ENCODE data around the gene WDR55. TPM values are rescaled to one million over a fixed set of nuclear protein-coding genes. Genes with fewer than 3 reads are reported as not detected.

WDR55 gene
- total and polyA plus RNA-seq, 2 of the 8 experiments (the other 6 are each of a cell fraction or from before 2014, with no cell fraction given), result 15.3 to 22.7 TPM

DNA sequence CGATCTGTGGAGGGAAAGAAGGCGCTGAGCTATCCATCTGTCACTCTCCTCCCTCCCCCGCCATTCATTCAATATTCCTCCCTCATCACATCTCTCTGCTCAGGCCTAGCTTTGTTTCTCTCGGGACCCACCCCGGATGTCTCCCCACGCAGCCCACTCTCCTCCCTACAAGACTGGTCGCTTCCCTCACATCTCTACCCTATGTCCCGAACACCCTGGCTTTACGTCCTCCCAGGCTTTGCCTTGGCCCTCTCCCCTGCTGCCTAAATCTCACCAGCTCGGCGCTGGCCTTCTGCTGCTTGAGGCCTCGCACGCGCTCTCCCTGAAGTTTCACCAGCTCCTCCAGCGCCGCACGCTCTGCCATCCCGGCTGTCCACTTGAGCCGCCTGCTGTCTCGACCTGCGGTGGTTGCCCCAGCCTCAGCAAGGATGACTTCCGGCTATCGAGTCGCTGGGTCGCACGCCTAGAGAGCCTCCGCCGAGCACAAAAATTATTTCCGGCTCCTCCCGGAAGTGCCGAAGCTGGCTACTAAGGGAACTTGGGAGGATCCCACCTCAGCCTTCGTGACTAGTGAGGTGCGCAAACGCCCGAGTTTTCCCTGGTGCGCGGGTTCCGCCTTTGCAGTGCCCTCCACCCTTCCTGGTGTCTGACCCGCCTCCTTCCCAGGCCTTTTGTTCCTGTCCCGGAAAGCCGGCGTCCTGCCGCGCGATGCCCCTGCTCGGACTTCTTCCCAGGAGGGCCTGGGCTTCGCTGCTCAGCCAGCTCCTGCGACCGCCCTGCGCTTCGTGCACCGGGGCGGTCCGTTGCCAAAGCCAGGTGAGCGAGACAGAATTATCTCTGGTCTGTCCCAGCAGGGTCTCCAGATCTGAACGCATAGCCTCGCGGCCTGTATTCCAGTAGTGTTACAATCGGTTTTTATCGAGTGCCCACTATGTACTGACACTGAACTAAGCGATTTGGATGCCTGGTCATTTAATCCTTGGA lies 26.5 kb downstream of the WDR55 start, which contains the start of the genes HARS1 and HARS2 (continued):
- TF ChIP-seq, protein P1, sequence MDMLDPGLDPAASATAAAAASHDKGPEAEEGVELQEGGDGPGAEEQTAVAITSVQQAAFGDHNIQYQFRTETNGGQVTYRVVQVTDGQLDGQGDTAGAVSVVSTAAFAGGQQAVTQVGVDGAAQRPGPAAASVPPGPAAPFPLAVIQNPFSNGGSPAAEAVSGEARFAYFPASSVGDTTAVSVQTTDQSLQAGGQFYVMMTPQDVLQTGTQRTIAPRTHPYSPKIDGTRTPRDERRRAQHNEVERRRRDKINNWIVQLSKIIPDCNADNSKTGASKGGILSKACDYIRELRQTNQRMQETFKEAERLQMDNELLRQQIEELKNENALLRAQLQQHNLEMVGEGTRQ (IDR thresholded peaks at IDR 0.05; ENCODE audit: low read length), result no peak
- TF ChIP-seq, protein P2, sequence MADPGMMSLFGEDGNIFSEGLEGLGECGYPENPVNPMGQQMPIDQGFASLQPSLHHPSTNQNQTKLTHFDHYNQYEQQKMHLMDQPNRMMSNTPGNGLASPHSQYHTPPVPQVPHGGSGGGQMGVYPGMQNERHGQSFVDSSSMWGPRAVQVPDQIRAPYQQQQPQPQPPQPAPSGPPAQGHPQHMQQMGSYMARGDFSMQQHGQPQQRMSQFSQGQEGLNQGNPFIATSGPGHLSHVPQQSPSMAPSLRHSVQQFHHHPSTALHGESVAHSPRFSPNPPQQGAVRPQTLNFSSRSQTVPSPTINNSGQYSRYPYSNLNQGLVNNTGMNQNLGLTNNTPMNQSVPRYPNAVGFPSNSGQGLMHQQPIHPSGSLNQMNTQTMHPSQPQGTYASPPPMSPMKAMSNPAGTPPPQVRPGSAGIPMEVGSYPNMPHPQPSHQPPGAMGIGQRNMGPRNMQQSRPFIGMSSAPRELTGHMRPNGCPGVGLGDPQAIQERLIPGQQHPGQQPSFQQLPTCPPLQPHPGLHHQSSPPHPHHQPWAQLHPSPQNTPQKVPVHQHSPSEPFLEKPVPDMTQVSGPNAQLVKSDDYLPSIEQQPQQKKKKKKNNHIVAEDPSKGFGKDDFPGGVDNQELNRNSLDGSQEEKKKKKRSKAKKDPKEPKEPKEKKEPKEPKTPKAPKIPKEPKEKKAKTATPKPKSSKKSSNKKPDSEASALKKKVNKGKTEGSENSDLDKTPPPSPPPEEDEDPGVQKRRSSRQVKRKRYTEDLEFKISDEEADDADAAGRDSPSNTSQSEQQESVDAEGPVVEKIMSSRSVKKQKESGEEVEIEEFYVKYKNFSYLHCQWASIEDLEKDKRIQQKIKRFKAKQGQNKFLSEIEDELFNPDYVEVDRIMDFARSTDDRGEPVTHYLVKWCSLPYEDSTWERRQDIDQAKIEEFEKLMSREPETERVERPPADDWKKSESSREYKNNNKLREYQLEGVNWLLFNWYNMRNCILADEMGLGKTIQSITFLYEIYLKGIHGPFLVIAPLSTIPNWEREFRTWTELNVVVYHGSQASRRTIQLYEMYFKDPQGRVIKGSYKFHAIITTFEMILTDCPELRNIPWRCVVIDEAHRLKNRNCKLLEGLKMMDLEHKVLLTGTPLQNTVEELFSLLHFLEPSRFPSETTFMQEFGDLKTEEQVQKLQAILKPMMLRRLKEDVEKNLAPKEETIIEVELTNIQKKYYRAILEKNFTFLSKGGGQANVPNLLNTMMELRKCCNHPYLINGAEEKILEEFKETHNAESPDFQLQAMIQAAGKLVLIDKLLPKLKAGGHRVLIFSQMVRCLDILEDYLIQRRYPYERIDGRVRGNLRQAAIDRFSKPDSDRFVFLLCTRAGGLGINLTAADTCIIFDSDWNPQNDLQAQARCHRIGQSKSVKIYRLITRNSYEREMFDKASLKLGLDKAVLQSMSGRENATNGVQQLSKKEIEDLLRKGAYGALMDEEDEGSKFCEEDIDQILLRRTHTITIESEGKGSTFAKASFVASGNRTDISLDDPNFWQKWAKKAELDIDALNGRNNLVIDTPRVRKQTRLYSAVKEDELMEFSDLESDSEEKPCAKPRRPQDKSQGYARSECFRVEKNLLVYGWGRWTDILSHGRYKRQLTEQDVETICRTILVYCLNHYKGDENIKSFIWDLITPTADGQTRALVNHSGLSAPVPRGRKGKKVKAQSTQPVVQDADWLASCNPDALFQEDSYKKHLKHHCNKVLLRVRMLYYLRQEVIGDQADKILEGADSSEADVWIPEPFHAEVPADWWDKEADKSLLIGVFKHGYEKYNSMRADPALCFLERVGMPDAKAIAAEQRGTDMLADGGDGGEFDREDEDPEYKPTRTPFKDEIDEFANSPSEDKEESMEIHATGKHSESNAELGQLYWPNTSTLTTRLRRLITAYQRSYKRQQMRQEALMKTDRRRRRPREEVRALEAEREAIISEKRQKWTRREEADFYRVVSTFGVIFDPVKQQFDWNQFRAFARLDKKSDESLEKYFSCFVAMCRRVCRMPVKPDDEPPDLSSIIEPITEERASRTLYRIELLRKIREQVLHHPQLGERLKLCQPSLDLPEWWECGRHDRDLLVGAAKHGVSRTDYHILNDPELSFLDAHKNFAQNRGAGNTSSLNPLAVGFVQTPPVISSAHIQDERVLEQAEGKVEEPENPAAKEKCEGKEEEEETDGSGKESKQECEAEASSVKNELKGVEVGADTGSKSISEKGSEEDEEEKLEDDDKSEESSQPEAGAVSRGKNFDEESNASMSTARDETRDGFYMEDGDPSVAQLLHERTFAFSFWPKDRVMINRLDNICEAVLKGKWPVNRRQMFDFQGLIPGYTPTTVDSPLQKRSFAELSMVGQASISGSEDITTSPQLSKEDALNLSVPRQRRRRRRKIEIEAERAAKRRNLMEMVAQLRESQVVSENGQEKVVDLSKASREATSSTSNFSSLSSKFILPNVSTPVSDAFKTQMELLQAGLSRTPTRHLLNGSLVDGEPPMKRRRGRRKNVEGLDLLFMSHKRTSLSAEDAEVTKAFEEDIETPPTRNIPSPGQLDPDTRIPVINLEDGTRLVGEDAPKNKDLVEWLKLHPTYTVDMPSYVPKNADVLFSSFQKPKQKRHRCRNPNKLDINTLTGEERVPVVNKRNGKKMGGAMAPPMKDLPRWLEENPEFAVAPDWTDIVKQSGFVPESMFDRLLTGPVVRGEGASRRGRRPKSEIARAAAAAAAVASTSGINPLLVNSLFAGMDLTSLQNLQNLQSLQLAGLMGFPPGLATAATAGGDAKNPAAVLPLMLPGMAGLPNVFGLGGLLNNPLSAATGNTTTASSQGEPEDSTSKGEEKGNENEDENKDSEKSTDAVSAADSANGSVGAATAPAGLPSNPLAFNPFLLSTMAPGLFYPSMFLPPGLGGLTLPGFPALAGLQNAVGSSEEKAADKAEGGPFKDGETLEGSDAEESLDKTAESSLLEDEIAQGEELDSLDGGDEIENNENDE (IDR thresholded peaks at IDR 0.05; ENCODE audit: insufficient replicate concordance, low read length), result no peak
- peak; percentile 60 to 92; a peak in 2 of 4 replicates for TF ChIP-seq HDAC2 (IDR thresholded peaks at IDR 0.05; ENCODE audit: borderline replicate concordance in 1 of 2, low read depth in 2 of 2, low read length in 2 of 2)
- TF ChIP-seq RFX5 (IDR thresholded peaks at IDR 0.05; ENCODE audit: borderline replicate concordance, low read depth, low read length), result no peak
- no peak for TF ChIP-seq BRCA1 (IDR thresholded peaks at IDR 0.05; ENCODE audit: low read depth, low read length)
- TF ChIP-seq SRF (IDR thresholded peaks at IDR 0.05; ENCODE audit: low read depth, low read length), result no peak
- TF ChIP-seq, protein P3, sequence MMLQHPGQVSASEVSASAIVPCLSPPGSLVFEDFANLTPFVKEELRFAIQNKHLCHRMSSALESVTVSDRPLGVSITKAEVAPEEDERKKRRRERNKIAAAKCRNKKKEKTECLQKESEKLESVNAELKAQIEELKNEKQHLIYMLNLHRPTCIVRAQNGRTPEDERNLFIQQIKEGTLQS (IDR thresholded peaks at IDR 0.05; ENCODE audit: insufficient read depth, low read depth, low read length), result no peak

All from H1 (cell line).